Measurements from ENCODE around the gene DOK1.
"Not testable (repeated sequence)": the region's sequence is repeated elsewhere in the genome, so short reads cannot be mapped to it uniquely, and the experiment has no call there.

Gene DOK1

DNA sequence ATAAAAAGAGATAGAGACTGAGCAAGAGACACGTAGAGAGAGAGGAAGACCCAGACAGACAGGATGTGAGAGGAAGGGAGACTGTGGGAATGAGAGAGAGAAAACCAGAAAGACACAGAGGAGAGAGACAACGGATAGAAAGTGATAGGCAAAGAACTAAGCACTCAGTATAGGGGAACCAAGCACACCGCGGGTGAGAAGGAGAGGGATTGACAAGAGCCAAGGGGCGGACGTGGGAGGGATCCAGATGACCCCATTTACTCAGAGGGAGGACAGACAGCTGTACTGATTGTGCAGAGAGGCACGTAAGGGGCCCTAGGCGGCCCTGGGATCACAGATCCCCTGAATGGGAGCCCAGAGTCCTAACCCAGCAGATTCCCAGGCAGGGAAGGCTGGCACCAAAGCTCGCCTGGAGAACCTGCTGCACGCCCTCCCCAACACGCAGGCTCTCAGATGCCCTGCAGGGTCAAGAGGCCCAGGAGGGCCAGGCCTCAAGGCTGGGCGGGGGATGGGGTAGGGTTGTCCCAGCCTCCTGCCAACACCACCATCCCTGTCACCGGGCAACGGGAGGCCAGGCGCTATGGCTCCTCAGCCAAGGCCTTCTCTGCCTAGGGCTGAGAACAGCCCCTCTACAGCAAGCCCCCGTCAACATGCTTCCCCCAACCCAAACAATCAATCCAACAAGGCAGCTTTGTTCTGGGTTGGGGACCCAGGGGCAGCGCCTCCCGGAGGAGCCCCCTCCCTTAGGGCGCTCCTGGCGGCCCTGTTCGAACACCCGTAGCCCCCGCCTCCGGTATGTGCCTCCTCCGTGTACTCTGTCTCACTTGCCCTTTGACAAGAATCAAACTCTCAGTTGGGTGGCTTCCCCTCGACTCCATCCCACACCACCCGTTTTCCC, 1.4 kb upstream of the DOK1 start:
- Histone ChIP-seq H3K9me3 (ENCODE audit: control insufficient read depth, low read length) (no peaks in the 10 kb centered on the region), H3K4me1 (ENCODE audit: control insufficient read depth, insufficient read depth, low read length) (peaks cover 30% of the 10 kb centered on the region), H3K36me3 (ENCODE audit: control insufficient read depth, insufficient read depth, low read length, severe bottlenecking) (peaks cover 5% of the 10 kb centered on the region), H3K9ac (ENCODE audit: low read length) (peak overlapping the region; percentile 87), H3K4me3 (ENCODE audit: low read length) (peak overlapping the region; percentile 87), H3K27me3 (replicated peaks; ENCODE audit: control insufficient read depth, insufficient read depth, low read length) (no peaks in the 10 kb centered on the region)
- peak; percentile 55 for DNase-seq (ENCODE audit: low read depth)

DNA sequence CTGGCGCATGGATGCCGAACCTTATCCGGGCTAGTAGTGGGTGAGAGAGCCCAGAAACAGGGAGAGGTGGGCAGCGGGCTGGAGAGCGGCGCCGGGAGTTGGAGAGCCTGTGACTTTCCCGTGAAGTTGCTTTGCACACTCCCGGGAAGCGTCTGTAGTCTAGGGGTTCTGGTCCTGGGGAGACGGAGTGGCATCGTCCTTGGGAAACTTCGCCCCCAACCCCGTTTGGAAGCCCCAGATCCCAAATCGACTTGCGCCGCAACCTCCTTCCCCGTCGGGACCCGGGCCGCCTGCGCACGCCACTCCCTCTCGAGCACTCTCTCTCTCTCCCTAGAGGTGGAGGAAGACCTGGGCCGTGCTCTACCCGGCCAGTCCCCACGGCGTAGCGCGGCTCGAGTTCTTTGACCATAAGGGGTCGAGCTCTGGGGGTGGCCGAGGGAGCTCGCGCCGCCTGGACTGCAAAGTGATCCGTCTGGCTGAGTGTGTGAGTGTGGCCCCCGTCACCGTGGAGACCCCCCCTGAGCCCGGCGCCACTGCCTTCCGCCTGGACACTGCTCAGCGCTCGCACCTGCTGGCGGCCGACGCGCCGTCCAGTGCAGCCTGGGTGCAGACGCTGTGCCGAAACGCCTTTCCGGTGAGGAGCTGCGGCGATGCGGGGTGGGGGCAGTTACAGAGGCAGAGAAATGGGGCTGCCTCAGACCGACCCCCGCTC, 456 bp downstream of the DOK1 start:
- peaks cover 25% of the 10 kb centered on the region for H3K4me1 ChIP-seq (ENCODE audit: control insufficient read depth, insufficient read depth, low read length)
- DNase-seq (ENCODE audit: low read depth) = peak; percentile 61
- peak overlapping the region; percentile 87 for H3K9ac ChIP-seq (ENCODE audit: low read length)
- H3K36me3 ChIP-seq (ENCODE audit: control insufficient read depth, insufficient read depth, low read length, severe bottlenecking) = peaks cover 5% of the 10 kb centered on the region
- H3K27me3 ChIP-seq (replicated peaks; ENCODE audit: control insufficient read depth, insufficient read depth, low read length) = no peaks in the 10 kb centered on the region
- no peaks in the 10 kb centered on the region for H3K9me3 ChIP-seq (ENCODE audit: control insufficient read depth, low read length)
- peak overlapping the region; percentile 87 for H3K4me3 ChIP-seq (ENCODE audit: low read length)

- no peak for DNase-seq (ENCODE audit: low read depth)
- no peaks in the 10 kb centered on the region for H3K9me3 ChIP-seq (ENCODE audit: control insufficient read depth, low read length)
- peak overlapping the region; percentile 87 for H3K4me3 ChIP-seq (ENCODE audit: low read length)
- peaks cover 25% of the 10 kb centered on the region for H3K4me1 ChIP-seq (ENCODE audit: control insufficient read depth, insufficient read depth, low read length)
- H3K27me3 ChIP-seq (replicated peaks; ENCODE audit: control insufficient read depth, insufficient read depth, low read length) = no peaks in the 10 kb centered on the region
- H3K9ac ChIP-seq (ENCODE audit: low read length) = peak overlapping the region; percentile 87
- peaks cover 5% of the 10 kb centered on the region for H3K36me3 ChIP-seq (ENCODE audit: control insufficient read depth, insufficient read depth, low read length, severe bottlenecking)
Observed at GRCh38 chr2:74555610-74556103, 1.1 kb downstream of the DOK1 start.

DNA sequence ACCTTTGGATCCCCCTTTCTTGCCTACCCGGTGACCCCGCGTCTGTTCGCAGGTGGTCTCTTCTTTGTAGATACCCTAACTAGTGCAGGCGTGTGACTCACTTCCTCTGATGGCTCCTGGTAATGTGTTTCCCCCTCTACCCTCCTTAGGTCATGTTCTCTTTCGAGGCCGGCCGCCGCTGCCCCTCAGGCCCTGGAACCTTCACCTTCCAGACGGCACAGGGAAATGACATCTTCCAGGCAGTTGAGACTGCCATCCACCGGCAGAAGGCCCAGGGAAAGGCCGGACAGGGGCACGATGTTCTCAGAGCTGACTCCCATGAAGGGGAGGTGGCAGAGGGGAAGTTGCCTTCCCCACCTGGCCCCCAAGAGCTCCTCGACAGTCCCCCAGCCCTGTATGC, 1.6 kb downstream of the DOK1 start:
- Histone ChIP-seq H3K9ac (ENCODE audit: low read length) (no peak overlapping the region), H3K9me3 (ENCODE audit: control insufficient read depth, low read length) (no peaks in the 10 kb centered on the region), H3K27me3 (replicated peaks; ENCODE audit: control insufficient read depth, insufficient read depth, low read length) (no peaks in the 10 kb centered on the region), H3K4me3 (ENCODE audit: low read length) (peak overlapping the region; percentile 87), H3K4me1 (ENCODE audit: control insufficient read depth, insufficient read depth, low read length) (peaks cover 25% of the 10 kb centered on the region), H3K36me3 (ENCODE audit: control insufficient read depth, insufficient read depth, low read length, severe bottlenecking) (peaks cover 5% of the 10 kb centered on the region)
- no peak for DNase-seq (ENCODE audit: low read depth)

GRCh38 chr2:74556831-74557370, 2.4 kb downstream of the DOK1 start:
- Histone ChIP-seq H3K4me1 (ENCODE audit: control insufficient read depth, insufficient read depth, low read length) (peaks cover 25% of the 10 kb centered on the region), H3K36me3 (ENCODE audit: control insufficient read depth, insufficient read depth, low read length, severe bottlenecking) (peaks cover 5% of the 10 kb centered on the region), H3K4me3 (ENCODE audit: low read length) (no peak overlapping the region), H3K9me3 (ENCODE audit: control insufficient read depth, low read length) (no peaks in the 10 kb centered on the region), H3K27me3 (replicated peaks; ENCODE audit: control insufficient read depth, insufficient read depth, low read length) (no peaks in the 10 kb centered on the region), H3K9ac (ENCODE audit: low read length) (no peak overlapping the region)
- no peak for DNase-seq (ENCODE audit: low read depth)

DNA sequence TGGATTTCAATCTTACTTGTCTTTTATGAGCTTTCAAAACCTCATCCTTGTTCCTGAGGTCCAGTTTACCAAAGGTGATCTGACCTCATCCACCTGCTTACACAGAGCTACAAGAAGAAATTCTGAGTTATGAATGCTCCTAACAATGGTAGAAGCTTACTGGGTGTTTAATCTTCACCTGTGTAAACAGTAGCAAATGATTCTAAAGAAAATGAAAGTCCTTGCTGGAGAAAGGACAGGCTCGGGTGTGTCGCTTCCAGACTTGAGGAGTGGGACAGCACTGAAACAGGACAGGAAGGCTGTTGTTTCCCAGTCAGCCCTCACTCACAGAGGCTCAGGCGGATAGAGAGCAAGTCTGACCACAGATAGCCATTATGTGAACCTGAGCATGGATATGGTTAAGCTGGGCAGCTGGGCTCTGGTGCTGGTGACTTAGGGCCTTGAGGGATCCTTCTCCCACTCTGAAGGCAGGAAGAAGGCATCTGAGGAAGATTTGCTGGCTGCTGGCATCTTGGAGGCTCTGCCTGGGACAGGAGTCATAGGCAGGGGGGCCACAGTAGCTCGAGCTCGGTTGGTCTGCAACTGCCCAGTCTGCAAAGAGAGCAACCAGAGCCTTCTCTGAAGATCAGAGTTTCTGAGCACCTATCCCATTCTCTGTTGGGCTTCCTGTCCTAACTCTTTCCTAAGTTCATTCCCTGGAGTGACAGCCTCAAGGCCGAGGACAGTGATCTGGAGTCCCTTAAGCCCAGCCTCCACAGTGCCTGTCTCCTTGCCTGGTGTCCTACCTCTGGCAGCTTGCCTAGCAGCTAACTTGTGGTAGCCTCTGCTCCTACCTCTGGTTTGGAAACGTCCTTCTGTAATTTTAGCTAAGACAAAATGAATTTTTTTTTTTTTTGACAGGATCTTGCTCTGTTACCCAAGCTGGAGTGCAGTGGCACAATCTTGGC, 4.0 kb downstream of the DOK1 start:
- H3K4me1 ChIP-seq (ENCODE audit: control insufficient read depth, insufficient read depth, low read length) = peaks cover 15% of the 10 kb centered on the region
- DNase-seq (ENCODE audit: low read depth) = no peak
- no peaks in the 10 kb centered on the region for H3K27me3 ChIP-seq (replicated peaks; ENCODE audit: control insufficient read depth, insufficient read depth, low read length)
- no peak overlapping the region for H3K4me3 ChIP-seq (ENCODE audit: low read length)
- no peak overlapping the region for H3K9ac ChIP-seq (ENCODE audit: low read length)
- peaks cover 5% of the 10 kb centered on the region for H3K36me3 ChIP-seq (ENCODE audit: control insufficient read depth, insufficient read depth, low read length, severe bottlenecking)
- no peaks in the 10 kb centered on the region for H3K9me3 ChIP-seq (ENCODE audit: control insufficient read depth, low read length)

DNA sequence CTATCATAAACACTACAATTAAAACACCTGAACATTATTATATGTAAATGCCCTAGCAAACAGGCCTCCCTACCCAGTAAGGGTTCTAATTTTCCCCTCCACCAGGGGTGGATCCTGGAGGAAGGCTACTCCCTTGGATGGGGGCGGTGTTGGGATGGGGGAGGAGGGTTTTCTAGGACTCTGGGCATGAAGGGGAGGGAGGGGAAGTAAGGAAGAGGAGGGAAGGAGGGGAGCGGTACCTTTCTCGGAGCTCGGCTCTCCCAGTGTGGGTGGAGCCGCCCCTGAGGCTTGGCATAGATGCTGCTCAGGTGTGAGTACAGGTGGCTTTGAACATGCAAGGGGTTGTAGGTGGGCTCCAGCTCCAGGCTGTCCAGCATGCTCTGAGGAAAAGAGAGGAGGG, 5.4 kb downstream of the DOK1 start:
- H3K9ac ChIP-seq (ENCODE audit: low read length) = no peak overlapping the region
- H3K4me3 ChIP-seq (ENCODE audit: low read length) = no peak overlapping the region
- H3K27me3 ChIP-seq (replicated peaks; ENCODE audit: control insufficient read depth, insufficient read depth, low read length) = no peaks in the 10 kb centered on the region
- no peaks in the 10 kb centered on the region for H3K9me3 ChIP-seq (ENCODE audit: control insufficient read depth, low read length)
- no peak for DNase-seq (ENCODE audit: low read depth)
- peaks cover 21% of the 10 kb centered on the region for H3K4me1 ChIP-seq (ENCODE audit: control insufficient read depth, insufficient read depth, low read length)
- H3K36me3 ChIP-seq (ENCODE audit: control insufficient read depth, insufficient read depth, low read length, severe bottlenecking) = peaks cover 5% of the 10 kb centered on the region

DNA sequence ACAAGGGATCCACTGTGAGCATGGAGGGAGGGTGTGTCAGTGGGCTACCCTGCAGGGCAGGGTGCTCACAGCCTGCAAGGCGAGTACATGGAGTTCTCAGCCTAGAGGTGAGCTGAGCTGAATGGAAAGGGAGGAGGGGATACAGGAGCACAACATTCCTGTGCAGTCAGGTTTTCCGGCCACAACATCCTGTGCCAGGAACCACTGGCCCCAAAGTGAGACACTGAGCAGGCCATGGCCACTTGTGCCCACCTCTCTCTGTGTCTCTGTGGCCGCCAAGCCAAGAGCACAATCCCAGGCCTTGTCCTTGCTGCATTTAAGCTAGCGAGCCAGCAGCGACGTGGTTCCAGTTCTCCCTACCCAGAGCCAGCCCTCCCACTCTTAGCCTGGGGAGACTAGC, 6.1 kb downstream of the DOK1 start:
- H3K9me3 ChIP-seq (ENCODE audit: control insufficient read depth, low read length) = no peaks in the 10 kb centered on the region
- no peaks in the 10 kb centered on the region for H3K27me3 ChIP-seq (replicated peaks; ENCODE audit: control insufficient read depth, insufficient read depth, low read length)
- no peak for DNase-seq (ENCODE audit: low read depth)
- H3K36me3 ChIP-seq (ENCODE audit: control insufficient read depth, insufficient read depth, low read length, severe bottlenecking) = peaks cover 5% of the 10 kb centered on the region
- H3K4me1 ChIP-seq (ENCODE audit: control insufficient read depth, insufficient read depth, low read length) = peaks cover 15% of the 10 kb centered on the region
- no peak overlapping the region for H3K4me3 ChIP-seq (ENCODE audit: low read length)
- H3K9ac ChIP-seq (ENCODE audit: low read length) = no peak overlapping the region

DNA sequence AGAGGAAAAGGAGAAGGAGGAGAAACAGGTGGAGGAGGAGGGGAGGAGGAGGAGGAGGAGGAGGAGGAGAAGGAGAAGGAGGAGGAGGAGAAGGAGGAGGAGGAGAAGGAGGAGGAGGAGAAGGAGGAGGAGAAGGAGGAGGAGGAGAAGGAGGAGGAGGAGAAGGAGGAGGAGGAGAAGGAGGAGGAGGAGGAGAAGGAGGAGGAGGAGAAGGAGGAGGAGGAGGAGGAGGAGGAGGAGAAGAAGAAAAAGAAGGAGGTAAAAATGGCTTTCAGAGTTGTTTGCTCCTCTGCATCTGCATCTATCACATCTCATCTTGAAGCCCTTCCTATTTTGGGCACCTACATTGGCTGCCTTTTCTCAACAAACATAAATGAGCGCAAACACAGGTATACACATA, 6.5 kb downstream of the DOK1 start:
- DNase-seq (ENCODE audit: low read depth); H3K9ac ChIP-seq (ENCODE audit: low read length); H3K36me3 ChIP-seq (ENCODE audit: control insufficient read depth, insufficient read depth, low read length, severe bottlenecking); H3K9me3 ChIP-seq (ENCODE audit: control insufficient read depth, low read length); H3K27me3 ChIP-seq (replicated peaks; ENCODE audit: control insufficient read depth, insufficient read depth, low read length); H3K4me3 ChIP-seq (ENCODE audit: low read length): not testable (repeated sequence)
- peaks cover 18% of the 10 kb centered on the region for H3K4me1 ChIP-seq (ENCODE audit: control insufficient read depth, insufficient read depth, low read length)

DNA sequence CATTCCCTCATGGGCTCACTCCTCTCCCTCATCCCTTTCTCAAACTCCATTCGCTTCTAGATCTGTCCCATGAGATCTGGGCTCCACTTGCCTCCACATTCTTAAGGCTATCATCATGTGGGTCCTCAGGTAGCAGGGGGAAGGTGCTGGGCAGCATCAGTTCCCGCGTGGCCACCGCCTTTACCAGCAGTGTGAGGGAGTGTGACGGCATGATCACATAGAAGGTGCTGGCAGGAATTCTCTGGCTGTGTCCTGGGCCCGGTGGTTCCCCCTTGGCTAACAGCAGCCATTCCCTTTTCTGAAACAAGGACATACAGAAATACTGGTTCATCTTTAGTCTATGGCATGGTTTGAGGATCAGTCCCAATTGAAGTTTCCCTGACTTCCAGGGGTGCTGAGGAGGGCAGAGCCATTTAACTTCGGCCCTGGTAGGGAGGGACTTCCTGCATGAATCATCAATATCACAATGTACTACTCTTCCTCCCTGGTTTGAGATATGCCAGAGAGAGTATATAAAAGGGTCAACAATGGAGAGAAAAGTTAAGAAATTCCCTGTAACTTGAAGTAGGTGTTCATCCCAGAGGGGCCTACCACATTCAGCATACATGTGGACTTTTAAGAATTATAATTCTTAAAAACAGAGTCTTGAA, 7.7 kb downstream of the DOK1 start:
- DNase-seq (ENCODE audit: low read depth) = no peak
- H3K4me1 ChIP-seq (ENCODE audit: control insufficient read depth, insufficient read depth, low read length) = peaks cover 29% of the 10 kb centered on the region
- H3K9ac ChIP-seq (ENCODE audit: low read length) = no peak overlapping the region

More for the DNA sequence above, 7.7 kb downstream of the DOK1 start:
- Histone ChIP-seq H3K36me3 (ENCODE audit: control insufficient read depth, insufficient read depth, low read length, severe bottlenecking) (no peaks in the 10 kb centered on the region), H3K27me3 (replicated peaks; ENCODE audit: control insufficient read depth, insufficient read depth, low read length) (no peaks in the 10 kb centered on the region), H3K9me3 (ENCODE audit: control insufficient read depth, low read length) (no peaks in the 10 kb centered on the region), H3K4me3 (ENCODE audit: low read length) (no peak overlapping the region)
